NOMO-1 (cell line): ENCODE data around the gene RELT.

Experiments
- DNase-seq, 2 experiments: peaks; one replicate each; lab custom pipeline; 2025; ENCODE audit not compliant: unreplicated experiment in 2 of 2; lab: John Stamatoyannopoulos, UW

The RELT gene

DNA sequence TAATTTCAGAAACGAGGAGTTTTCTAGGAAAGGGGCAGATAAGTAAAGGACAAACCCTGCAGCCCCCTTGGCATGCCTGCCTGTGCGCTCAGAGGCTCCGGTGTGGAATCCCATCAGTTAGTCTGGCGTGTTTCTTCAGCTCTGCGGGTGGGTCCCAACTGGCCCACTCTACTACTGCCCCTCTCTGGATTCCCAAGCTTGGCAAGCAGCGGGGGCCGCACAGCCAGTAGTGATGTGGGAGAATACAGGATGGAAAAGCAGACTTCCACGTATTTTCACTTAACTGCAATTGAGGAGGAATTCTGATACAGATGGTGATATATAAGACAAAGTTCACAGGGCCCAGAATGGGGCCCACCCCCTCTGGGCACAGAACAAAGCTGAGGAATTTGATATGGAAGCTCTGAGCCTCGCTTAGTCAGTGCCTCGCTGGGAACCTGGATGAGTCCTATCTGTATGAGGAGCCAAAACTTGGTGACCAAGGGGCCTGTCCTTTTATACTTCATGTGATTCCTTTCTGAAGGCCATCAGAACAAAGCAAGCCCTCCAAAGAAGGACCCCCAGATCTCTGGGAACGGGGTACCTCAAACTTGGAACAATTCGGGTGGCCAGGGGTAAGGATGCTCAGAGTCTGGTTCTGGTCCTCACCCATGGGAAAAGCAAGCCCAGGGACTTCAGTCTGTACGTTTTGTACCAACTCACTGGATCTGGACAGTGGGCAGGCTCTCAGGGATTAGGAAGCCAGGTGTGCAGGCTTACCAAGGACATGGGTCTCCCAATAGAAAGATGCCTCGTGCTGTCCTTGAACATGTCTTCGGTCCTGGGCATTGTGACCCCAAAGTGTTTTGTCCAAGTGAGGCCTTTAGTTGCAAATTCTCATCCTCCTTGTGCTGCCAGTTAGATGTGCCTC lies 26.0 kb downstream of the RELT start:
- no peak for DNase-seq

GRCh38 chr11:73402834-73403185 lies 26.6 kb downstream of the RELT start:
- DNase-seq = peak in 1 of 2 experiments; percentile 24

GRCh38 chr11:73403541-73403940 lies 27.3 kb downstream of the RELT start:
- DNase-seq = no peak

GRCh38 chr11:73404048-73404447 lies 27.8 kb downstream of the RELT start:
- DNase-seq = peak; percentile 19 to 54

DNA sequence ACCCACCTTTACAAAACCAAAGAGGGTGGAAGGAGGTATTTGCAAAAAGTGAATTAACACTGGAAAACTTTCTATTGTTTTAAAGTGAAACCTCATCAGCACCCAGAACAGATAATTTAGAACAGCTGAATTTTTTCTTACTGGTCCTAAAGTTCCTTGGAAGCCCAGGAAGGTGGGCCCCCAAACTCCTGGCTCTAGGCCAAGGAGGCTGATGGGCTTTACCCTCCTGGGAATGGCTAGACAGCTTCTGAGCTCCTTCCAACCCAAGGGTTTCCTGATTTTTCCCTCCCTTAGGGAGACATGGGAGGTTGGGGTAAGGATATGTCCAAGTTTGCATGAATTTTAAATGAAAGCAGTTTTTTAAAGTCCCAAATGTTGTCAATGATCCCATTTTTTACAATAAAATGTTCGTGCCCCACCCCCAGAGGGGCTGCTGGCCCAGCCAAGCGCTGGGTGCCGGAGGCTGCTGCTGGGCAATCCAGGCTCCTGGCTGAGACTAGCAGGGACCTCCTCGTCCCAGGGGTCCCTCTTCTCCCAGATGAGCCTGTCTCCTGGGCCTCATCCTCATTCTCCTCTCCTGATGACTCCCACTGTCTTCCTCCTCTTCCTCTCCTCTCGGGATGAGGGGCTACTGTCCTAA lies 28.4 kb downstream of the RELT start:
- no peak for DNase-seq

DNA sequence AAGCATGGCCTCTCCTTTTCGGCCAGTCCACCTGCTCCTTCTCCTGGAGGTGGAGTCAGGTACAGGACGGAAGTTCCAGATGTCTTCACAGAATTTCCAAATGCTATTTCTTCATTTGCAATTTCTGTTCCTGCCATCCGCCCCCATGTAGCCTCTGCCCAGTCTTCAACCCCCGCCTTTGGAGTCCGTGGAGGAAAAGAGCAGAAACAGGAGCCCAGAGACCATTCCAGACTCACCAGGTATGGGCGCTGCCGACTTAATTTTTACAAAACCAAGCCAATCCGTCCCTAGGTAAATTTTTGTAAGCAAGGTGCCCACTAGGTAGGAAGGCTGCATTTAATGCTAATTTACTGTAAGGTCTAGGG lies 28.9 kb downstream of the RELT start:
- DNase-seq = no peak

DNA sequence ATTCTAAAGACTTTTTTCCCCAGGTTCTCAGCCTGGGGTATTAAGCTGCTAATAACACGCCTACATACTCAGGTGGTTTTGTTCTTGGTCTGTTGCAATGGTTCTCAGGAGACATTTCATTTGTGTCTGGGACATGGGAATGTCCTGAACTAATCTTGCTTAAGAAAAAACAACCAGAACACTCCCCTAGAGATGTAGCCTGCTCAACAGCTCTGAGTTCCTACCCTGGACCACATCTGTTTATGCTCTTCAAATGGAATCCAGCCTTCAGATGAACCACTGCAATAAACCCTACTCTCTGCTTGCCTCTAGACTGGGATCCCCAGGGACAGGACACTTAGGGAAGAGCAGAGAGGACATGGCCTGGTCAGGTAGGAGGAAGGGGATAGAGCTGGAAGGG lies 29.9 kb downstream of the RELT start:
- DNase-seq = no peak

GRCh38 chr11:73406619-73407018 lies 30.4 kb downstream of the RELT start:
- DNase-seq = no peak

DNA sequence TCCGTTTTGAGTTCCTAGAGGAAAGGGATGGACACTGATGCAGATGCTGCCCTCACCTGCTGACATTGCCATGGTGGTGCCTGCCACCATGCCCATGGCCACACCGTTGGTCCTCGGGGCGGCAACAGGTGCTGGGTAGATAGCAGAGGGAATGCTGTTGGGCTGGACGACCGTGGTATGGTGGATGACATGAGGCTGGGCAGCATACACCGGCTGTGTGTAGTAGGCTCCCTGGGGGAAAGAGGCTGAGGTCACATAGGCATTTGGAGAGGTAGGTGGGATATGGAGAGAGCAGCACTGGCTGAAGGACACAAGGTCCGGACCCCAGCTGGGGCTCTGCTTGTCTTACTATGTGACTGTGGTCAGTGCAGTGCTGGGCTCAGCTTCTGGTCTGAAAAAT lies 33.2 kb downstream of the RELT start:
- no peak for DNase-seq

GRCh38 chr11:73410627-73411026 lies 34.4 kb downstream of the RELT start:
- no peak for DNase-seq

DNA sequence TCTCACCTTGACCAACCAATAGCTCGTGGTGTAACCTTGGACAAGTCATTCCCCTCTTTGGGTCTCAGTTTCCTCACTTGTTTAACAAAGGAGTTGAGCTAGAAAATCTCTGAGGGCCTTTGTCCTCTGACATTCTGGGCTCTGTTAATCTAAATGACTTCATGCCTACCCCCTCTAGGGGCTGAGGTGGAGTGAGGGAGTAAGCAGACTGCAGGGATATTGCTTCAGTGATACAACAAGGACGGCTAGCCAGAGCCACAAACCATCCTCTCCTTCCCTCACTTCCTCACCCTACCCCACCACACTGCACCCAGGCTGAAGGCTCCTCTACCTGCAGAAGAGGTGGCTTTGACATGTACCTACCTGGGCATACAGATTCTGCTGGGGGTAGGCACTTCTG lies 34.8 kb downstream of the RELT start:
- no peak for DNase-seq

DNA sequence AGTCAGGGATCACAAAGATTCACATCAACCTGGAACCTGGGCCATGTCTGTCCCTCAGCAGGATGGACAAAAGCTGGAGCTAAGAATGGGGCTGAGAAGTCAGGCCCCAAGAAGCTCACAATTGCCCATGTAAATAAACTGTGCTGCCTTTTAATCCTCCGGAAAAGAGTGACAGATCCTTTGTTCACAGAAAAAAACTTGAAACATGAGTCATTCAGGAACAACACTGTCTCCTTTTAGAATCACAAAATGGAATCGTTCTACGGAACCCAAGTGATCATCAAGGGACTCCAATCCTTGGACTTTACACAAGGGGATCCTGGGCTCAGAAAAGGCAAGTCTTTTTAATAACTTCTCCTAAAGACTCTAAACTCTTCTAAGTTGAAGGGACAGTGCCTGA lies 36.1 kb downstream of the RELT start:
- no peak for DNase-seq

DNA sequence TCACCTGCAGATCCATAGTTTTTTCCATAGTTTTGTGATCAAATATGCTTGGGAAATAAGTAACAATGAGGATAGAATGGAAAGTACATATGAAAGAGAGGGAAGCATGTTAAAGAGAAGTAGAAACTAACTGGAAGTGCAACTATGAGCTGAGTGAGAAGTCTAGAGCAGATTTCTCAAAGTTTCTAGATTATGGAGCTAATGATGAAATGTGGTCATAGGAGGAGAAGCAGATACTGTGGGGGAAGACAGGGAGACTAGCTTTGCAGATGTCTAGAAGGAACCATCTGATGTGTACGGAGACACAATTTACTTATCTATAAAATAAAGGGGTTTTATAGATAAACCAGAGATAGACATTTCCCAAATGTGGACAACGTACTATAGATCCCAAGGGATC lies 37.1 kb downstream of the RELT start:
- peak; percentile 18 to 69 for DNase-seq

DNA sequence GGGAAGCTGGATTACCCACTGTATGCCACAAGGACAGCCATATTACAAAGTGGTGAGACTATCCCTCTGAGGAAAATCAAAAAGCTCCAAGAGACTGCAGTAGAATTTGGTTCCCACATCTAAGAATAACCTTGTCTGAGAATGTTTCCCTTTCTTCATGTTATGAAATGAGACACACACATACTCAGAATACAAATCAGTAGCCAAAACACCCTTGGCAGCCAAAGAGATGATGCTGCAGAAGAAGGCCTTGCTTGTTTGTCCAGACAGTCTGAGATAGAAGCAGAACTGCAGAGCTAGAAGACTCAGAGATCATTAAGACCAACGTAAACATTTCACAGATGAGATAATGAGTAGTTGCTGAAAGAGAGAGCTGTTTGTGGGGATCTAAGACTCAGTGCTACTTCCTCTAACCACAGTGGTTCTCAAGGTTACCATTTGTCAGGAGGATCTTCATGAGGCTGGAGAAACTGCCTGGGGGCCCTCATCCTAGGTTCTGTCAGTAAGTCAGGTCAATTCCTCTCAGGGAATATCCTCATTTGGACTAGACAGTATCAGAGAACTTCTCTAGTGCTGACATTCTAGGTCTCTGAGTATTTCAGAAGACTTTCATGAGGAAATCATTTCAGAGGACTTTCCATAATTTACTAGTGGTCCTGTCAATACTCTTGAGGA lies 38.9 kb downstream of the RELT start:
- peak; percentile 20 to 75 for DNase-seq

GRCh38 chr11:73415854-73416615 lies 39.8 kb downstream of the RELT start:
- DNase-seq = no peak

- DNase-seq = no peak
Measured at GRCh38 chr11:73416786-73417185, 40.6 kb downstream of the RELT start.

GRCh38 chr11:73420136-73420535 lies 43.9 kb downstream of the RELT start:
- DNase-seq = no peak

DNA sequence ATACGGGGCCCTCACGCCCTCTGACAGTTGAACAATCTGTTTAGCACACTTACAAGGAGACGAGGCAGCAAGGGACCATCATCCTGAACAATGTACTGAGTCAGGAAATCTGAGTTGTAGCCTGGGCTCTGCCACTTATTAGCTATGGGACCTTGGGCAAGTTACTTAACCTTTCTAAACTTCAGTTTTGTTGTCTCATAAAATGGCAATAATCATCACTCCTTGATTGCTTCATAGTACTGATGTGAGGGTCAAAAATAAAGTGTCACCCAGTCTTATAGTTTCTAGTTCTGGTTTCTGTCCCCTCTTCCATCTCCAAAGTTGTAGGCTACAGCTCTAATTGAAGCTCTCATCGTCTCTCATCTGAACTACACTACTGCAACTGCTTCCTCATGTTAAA lies 46.7 kb downstream of the RELT start:
- DNase-seq = peak in 1 of 2 experiments; percentile 17

DNA sequence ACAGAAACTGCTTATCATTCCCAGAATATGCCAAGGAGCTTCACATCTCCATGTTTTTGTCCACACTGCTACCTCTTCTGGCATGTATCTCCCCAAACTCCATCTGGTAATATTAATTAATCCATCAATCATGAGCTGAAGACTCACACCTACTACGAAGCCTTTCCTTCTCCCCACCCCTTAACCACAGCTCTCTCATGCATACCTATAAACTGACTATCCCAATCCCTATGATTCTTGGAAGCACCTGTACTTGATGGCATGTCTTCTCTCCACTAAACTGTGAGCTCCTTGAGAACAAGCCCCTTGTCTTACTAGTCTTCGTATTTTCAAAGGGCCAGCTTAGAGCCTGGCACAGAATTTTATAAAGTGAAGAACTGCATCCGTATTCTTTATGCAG lies 47.3 kb downstream of the RELT start:
- DNase-seq = no peak

GRCh38 chr11:73425108-73425507 lies 48.9 kb downstream of the RELT start:
- DNase-seq = peak in 1 of 2 experiments; percentile 82

- no peak for DNase-seq
Measured at GRCh38 chr11:73426219-73426850, 50.1 kb downstream of the RELT start.
